NAMALWA (cell line): ENCODE results near the gene CLIP2.
"Not testable (repeated sequence)": the region's sequence is repeated elsewhere in the genome, so short reads cannot be mapped to it uniquely, and the experiment has no call there.

ENCODE experiments used
- DNase-seq: peaks from one replicate; pipeline ENCODE4 v3.0.0-alpha.2; 2015; ENCODE audit warnings: low spot score

Gene CLIP2

DNA sequence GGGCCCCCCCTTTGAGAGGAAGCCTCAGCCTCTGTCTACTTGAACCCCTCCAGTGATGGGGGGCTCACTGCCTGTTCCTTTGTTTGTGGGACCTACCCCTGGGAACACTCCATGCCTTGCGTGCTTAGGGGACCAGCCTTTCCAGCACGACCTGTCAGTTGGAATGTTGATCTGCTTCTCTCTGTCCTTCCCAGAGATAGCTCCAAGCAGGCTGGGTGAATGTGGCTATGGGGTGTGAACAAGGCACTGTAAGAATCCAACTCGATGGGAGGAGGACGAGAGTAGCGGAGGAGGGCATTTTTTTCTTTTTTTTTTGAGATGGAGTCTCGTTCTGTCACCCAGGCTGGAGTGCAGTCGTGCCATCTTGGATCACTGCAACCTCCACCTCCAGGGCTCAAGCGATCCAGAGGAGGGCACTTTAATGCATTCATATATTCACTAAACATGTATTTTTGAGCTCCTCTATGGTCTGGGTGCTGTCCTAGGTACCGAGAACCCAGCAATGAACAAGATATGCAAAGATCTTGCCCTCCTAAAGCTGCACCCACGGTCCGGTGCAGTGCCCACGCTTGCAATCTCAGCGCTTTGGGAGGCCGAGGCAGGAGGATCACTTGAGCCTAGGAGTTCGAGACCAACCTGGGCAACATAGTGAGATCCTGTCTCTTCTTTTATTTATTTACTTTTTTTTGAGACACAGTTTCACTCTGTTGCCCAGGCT, 8.5 kb downstream of the CLIP2 start:
- no peak for DNase-seq

DNA sequence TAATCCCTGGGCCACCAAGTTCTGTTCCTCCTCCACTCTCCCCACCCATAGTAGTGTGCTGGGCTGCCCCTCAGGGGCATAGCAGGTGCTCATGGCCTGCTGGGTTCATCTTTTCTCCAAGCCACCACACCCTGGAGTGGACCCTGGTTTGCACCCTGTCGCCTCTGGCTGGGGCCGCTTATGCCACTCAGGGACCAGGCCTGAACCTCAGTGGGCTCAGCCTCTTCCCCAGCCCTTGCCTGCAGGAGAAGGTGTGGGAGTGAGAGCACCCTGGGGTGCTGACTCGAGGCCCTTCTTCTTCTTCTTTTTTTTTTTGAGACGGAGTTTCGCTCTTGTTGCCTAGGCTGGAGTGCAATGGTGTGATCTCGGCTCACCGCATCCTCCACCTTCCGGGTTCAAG, 10.2 kb downstream of the CLIP2 start:
- no peak for DNase-seq

- no peak for DNase-seq
These were observed 11.7 kb downstream of the CLIP2 start for GRCh38 chr7:74300926-74301325.

DNA sequence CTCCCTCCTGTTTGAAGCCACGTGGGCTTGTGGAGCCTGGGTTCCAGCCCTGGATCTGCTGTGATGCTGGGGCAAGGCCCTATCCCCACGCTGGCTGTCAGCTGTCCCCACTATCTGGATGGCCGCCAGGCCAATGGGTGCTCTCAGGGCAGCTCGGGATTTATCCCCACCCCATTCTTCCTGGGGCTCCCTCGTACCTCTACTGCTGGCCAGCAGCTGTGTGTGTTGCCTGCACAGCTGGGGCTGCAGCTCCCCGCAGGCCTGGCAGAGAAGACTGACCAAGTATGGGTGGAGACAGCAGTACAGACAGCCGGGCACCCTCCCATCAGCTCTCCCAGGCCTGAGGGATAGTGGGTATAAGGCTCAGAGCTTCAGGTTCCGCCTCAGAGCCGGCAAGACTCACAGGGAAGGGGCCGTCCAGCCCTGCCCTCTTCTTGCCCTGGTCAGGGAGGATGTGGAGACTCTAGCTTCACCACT, 13.6 kb downstream of the CLIP2 start:
- DNase-seq = no peak

DNA sequence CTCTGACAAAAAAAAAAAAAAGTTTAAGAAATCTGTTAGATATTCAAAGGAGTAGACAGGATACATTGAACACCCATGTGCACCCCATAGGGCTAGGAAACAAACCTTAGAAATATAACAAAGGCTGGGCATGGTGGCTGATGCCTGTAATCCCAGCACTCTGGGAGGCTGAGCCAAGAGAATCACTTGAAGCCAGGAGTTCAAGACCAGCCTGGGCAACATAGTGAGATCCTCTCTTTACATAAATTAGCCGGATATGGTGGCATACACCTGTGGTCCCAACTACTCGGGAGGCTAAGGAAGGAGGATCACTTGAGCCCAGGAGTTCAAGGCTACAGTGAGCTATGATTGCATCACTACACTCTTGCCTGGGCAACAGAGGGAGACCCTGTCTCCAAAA, 15.3 kb downstream of the CLIP2 start:
- DNase-seq = no peak

- DNase-seq = no peak
These were observed 17.0 kb downstream of the CLIP2 start for GRCh38 chr7:74306004-74306729.

DNA sequence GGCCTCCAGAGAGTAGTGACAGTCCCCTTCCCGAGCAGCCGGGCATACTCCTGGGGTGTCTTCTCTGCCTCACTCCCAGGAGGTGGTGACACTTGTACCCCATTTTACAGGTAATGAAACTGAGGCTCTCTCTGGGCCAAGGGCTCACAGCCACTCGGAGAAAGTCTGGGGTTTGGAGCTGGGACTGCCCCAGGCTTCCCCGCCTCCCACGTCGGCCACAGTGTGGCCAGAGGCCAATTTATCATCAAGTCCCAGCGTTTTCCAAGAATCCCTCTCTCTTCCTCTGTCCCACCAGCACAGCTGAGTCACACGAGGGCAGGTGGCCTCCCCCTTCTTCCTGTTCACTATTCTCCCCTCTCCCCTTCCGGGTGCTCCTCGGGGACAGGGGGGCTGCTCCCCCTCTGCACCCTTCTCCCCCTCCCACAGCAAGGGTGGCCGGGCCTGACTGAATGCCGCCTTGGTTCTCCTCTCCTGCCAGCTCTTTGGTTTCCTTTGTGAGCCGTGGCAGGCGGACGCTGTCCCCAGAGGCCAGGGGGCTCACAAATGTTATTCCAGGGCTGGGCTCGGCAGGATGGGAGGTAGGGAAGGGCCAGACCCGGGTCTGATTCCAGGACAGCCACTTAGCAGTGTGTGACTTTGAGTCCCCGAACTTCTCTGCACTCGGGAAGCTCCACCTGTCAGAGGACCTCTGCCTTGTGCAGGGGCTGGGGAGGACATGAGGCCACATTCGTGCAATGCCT, 17.7 kb downstream of the CLIP2 start:
- DNase-seq = no peak

GRCh38 chr7:74307738-74308505, 18.7 kb downstream of the CLIP2 start:
- no peak for DNase-seq

DNA sequence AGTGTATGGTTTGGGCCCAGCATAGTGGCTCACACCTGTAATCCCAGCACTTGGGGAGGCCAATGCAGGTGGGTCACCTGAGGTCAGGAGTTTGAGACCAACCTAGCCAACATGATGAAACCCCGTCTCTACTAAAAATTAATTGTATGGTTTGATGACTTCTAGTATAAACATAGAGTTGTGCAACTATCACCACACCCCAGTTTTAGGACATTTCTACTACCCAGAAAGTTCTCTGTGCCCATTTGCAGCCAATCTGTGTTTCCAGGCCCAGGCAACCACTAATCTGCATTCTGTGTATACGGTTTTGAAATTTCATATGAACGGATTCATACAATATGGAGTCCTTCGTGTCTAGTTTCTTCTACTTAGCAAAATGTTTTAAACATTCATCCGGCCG, 20.0 kb downstream of the CLIP2 start:
- no peak for DNase-seq

DNA sequence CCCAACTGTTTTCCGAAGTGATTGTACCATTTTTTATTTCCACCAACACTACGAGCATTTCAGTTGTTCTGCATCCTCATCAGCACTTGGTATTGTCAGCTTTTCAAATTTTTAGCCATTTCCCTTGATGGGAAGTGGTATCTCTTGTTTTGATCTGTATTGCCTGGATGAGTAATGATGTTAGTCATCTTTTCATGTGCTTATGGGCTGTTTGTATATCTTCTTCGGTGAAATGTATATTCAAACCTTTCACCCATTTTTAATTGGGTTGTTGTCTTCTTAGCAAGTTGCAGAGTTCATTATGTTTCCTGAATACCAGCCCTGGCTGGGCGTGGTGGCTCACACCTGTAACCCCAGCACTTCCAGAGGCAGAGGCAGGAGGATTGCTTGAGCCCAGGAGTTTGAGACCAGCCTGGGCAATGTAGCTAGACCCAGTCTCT, 22.1 kb downstream of the CLIP2 start:
- DNase-seq = no peak

GRCh38 chr7:74312418-74313028, 23.3 kb downstream of the CLIP2 start:
- DNase-seq = no peak

- DNase-seq = not testable (repeated sequence)
These were observed 26.7 kb downstream of the CLIP2 start for GRCh38 chr7:74315891-74316290.

GRCh38 chr7:74317146-74317782, 28.1 kb downstream of the CLIP2 start:
- DNase-seq = no peak

GRCh38 chr7:74318043-74318442, 28.8 kb downstream of the CLIP2 start:
- no peak for DNase-seq

DNA sequence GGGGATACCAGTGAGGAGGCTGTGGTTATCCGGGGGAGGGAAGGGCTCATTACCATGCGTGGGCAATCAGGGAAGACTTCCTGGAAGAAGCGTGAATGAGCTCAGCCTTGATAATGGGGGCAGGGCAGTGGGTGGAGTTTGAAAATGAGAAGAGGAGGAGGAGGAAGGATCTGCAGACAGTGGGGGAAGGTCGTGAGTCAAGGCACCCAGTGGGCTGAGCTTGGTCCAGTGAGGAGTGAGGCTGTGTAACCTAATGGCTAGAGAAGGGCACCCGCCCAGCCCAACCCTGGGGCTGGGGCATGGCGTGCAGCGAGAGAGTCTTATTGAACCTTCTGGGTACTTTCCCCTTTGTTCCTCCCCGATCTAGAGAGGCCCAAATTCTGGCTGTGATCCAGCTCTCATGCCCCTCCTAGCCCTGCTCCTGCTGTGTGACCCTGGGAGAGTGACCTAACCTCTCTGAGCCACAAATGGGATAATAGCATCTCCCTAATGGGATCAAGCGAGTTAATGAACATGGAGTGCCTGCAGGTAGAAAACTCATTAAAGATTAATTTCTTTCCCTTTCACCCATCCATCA, 31.5 kb downstream of the CLIP2 start:
- no peak for DNase-seq

GRCh38 chr7:74322892-74323291, 33.7 kb downstream of the CLIP2 start:
- DNase-seq = not testable (repeated sequence)

DNA sequence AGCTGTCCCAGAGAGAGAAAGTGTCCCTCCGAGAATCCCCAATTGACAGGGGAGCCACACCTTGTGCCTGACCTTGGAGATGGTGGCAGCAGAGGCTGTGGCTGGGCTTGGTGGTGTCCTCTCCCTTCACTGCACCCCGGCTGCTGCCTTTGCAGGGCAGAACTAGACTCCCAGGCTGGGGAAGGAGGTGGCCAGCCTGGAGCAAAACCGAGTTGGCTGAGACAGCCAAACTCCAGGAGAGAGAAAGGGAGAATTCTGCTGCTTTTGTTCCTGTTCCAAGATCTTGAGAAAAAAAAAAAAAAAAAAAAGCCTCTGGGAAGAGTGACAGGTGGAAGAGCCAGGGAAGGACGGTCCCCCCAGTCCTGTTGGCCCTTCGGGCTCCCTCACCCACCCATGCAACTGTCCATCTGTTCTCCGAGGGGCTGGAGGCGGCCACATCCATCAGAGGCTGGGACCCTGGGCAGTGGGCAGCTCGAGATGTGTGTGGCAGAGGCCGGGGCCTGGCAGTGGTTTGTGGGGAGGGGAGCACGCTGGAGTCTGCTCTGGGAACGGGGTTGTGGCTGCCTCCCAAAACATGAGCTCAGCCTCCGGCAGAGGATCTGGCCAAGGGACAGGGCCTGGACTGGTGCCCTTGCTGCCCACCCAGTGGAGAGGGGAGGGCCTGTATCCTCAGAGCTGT, 35.5 kb downstream of the CLIP2 start:
- DNase-seq = no peak

- DNase-seq = no peak
These were observed 36.0 kb downstream of the CLIP2 start for GRCh38 chr7:74325210-74325565.

DNA sequence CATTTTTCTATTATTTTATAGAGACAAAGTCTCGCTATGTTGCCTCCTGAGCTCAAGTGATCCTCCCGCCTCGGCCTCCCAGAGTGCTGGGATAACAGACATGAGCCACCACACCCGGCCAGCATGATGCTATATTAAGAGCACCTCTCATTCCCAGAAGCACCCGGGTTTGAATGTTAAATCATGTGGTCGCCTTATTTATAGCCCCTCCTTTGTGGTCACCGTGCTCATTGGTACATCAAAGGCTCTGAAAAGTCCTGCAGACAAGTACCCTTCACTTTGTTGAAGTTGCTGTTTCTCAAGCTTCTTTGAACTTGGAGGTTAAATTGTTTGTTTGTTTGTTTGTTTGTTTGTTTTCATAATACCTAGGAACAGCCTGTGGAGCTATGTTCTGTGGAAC, 40.0 kb downstream of the CLIP2 start:
- no peak for DNase-seq
